IPS DF 4.7 (cell line): ENCODE data around the gene GP1BB.
"Not testable (repeated sequence)": the region's sequence is repeated elsewhere in the genome, so short reads cannot be mapped to it uniquely, and the experiment has no call there.

Experiments used
- DNase-seq: peaks from one replicate; pipeline ENCODE4 v3.0.0-alpha.2; 2013; ENCODE audit warnings: low spot score; ENCODE audit errors: extremely low read depth

Gene GP1BB

DNA sequence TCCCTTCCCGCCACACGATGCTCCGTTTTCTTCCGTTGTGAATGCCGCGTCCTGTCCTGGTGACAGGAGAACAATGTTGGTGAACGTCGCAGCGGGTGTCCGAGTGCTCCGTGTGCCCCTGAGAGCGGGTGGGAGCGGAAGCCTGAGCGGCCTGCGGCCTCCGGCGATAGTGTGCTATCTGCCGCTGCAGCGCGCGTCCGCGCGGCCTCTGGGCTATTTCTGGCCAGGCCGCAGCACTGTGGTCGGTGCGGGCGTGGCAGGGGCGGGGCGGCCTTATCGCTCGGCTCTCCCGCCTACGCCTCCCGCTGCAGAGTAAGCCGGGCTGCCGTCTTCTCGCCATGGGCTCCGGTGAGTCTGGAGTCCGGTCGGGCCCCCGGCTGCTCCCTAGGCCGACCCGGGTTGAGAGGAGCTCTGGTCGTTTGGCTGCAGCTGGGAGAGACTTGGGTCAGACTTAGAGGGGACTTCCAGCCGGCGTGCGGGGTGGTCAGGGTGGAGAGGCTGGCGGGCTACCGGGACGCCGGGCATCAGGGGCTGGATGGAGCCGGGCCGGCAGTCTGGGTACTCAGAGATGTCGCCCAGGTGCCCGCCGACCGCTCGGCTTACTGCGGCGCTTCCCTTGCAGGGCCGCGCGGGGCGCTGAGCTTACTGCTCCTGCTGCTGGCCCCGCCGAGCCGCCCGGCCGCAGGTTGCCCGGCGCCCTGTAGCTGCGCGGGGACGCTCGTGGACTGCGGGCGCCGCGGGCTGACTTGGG is at the start of gene GP1BB:
Gene GP1BB (plus strand): TSS at position 308 of the 751 bp plus-strand sequence. CDS start 31 bp downstream, at position 339.
- no peak for DNase-seq

DNA sequence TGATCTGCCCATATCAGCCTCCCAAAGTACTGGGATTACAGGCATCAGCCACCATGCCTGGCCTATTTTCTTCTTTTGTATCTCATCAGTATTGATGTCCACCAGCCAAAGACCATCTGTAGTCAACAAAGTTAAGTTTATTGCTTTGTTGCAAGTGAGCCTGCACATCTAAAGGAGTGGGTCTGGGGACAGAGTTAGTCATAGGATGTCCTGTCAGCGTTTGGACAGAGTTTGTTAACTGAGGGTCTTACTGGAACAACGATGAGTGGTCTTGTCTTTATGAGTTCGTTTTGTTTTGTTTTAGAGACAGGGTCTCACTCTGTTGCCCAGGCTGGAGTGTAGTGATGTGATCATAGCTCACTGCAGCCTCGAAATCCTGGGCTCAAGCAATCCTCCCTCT is 49.7 kb upstream of the GP1BB start:
- no peak for DNase-seq

DNA sequence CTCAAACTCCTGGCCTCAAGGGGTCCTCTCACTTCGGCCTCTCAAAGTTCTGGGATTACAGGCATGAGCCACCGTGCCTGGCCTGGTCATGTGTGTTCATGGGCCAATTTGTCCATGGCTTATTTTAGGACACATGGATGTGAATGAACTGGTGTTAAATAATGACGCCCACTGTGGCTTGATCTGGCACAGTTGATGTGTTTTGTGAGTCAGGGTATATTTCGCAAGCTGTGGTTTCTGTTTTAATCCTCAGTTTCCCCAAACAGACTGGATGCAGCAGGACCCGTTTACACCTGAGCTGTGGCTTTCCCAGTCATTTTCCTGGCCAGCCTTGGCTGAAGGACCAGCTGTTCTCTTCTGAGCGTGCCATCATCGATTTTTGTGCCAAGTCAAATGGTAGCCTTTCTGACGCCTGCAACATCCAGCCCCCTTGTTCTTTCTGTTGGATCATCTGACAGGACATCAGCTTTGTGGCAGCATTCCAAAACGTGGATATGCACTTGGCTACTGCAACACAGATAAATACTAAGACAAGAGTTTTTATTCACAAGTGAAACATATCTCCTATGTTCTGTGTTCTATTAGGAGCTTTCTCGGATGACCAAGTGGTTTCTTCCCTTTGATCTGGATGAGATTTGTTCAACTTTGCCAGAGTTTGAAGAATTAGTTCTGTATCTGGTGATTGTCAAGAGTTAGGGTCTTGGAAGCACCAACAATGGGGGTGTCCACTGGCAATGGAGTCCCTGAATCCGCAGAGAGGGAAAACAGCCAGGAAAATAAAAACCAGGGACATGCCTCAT is 49.0 kb upstream of the GP1BB start:
- no peak for DNase-seq

DNA sequence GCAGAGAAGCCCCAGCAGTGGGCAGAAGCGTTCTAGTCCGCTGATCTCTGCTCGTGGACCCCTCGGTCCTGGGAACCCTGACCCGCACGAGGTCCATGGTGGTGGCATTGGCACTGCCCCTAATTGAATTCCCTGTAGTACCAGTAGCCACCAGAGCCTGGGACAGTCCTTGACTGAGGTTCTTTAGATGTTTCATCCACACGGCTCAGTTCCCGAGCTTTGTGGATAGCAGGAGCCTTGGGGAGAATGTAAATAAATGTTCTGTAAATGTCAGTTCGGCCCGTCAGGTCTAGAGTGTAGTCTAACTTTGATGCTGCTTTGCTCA is 48.4 kb upstream of the GP1BB start:
- no peak for DNase-seq

DNA sequence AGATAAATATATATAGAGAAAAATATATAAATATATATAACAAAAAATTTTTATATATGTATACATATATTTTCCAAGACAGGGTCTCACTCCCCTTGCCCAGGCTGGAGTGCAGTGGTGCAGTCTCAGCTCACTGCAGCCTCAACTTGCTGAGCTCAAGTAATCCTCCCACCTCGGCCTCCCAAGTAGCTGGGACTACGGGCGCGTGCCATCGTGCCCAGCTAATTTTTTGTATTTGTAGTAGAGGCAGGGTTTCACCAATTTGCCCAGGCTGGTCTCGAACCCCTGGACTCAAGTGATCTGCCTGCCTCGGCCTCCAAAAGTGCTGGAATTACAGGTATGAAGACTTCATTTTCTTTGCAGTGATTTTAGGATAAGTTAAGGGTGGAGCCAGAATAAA is 47.9 kb upstream of the GP1BB start:
- DNase-seq: no peak

DNA sequence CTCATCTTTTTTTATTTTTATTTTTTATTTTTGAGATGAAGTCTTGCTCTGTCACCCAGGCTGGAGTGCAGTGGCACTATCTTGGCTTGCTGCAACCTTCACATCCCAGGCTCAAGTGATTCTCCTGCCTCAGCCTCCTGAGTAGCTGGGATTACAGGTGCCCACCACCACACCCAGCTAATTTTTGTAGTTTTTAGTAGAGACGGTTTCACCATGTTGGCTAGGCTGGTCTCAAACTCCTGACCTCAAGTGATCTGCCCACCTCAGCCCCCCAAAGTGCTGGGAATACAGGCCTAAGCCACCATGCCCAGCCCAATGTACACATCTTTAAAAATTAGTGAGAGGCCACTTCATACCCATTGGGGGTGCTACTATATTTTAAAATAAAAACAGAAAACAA is 46.9 kb upstream of the GP1BB start:
- DNase-seq: not testable (repeated sequence)

DNA sequence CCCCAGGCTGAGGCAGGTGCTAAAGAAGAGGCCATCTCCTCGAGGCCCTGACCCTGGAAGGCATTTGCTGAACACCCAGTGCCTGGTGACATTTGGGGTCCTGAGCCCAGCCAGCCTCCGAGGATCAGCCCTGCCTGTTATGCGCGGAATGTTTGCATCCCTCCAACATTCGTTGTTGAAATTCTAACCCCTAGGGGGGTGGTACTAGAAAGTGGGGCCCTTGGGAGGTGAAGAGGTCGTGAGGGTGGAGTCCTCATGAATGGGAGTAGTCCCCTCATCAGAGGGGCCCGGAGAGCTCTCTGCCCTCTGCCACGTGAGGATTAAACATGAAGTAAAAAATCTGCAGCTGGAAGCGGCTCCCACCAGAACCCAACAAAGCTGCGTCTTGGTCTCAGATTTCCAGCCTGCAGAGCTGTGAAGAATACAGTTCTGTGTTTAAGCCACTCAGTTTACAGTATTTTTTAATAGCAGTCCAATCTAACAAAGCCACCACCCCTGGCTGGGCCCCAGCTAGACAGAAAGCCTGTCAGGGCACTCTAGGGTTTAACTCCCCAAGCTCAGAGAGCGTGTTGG is 44.3 kb upstream of the GP1BB start:
- DNase-seq: no peak

DNA sequence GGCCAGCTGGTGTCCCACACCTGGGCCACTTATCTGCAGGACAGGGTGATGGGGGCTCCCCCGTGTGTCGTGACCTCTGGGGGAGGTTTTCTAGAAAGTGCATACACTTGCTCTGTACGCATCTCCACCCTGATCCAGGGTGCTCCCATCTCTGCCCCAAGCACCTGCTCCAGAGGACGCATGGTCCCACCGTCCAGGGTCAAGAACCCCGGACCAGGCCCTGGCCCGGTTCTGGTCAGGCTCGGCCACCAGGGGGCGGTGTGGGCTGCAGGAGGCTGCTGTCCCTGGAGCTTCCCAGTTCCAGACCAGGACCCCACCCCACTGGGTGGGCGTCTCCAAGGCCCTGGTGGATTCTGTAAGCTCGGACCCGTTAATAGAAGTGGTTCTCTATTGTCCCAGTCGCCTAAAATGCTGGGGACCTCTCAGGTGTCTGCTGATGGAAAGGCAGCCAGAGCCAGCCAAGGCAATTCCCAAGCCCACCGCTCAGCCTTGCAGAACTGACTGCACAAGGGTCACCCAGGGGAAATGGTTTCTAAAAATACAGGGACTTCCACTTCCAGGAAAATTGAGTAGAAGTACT is 43.7 kb upstream of the GP1BB start:
- no peak for DNase-seq

DNA sequence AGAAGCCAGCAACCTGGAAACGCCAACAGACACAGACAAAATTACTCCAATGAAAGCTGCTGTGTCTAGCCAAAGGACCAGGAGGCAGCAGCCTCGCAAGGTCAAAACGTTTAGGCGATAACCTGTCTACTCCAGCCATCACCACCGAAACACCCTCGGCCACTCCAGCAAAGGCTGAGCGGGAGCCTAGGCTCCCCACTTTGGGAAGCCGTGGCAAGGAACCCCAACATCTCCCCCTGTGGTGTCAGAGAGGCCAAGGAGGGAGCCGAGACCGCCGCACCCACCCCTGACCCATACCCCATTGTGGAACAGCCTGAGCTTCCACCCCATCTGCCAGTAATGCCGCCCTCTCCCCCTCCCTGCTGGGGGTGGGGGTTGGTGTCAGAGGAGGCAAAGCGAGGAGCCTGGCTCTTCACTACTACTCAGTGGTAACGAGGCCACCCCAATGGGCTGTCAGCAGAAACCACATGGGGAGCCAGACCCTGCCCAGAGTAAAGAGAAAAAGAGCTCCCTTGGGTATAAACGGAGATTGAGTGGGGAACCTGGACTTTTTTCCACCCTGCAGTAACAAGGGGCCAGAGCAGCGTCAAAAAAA is 43.0 kb upstream of the GP1BB start:
- DNase-seq: no peak

DNA sequence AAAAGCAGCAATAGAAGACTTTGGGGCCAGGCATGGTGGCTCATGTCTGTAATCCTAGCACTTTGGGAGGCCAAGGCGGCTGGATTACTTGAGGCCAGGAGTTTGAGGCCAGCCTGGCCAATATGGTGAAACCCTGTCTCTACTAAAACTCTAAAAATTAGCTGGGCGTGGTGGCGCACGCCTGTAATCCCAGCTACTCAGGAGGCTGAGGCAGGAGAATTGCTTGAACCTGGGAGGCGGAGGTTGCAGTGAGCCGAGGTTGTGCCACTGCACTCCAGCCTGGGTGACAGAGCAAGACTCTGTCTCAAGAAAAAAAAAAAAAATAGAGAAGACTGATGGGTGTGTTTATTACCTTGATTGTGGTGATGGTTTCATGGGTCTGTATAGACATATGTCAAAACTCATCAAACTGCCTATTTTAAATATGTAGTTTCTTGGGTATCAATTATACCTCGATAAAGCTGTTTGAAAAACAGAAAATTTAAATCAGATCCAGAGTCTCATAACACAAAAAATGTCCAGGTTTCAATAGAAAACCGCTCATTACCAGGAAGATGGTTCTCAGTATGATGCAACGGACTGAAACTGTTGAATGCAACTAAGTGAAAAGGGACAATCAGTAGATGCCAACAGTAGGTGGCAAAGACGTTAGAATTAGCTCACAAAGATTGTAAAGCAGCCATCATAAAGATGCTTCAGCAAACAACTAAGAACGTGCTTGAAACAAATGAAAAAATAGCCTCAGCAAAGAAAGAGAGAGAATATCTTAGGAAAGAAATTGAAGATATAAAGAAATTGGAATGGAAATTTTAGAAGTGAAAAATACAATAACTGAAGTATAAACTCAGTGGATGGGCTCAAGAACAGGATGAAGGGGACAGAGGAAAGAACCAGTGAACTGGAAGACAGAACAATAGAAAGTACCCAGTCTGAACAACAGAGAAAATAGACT is 42.2 kb upstream of the GP1BB start:
- no peak for DNase-seq

DNA sequence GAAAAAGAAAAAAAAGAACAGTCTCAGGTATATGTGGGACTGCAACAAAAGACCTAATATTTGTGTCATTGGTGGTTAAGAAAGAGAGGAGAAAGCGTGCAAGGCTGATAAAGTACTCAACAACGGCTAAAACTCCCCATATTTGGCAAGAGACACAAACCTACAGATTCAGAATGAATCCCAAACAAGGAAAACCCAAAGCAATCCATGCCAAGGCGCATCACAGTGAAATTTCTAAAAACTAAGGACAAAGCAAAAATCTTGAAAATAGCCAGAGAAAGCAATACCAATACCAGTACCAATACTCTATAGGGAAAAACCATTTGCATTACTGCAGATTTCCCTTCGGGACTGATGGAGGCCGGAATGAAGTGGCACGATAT is 41.5 kb upstream of the GP1BB start:
- DNase-seq: no peak

DNA sequence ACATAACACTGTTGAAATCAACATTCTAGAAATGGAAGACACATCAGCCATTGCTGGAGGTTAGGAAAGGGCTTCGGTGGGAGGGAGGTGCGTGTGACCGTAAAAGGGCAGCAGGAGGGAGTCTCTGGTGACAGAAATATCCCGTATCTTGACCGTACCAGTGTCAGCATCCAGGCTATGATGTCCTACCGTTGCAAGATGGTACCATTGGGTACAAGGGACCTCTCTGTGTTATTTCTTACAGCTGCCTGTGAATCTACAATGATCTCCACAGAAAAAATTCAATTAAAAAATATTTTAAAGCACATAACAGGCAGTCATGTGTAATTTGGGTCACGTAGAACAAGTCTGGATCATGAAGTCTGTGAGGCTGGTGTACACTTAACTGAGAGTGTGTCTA is 36.4 kb upstream of the GP1BB start:
- no peak for DNase-seq

DNA sequence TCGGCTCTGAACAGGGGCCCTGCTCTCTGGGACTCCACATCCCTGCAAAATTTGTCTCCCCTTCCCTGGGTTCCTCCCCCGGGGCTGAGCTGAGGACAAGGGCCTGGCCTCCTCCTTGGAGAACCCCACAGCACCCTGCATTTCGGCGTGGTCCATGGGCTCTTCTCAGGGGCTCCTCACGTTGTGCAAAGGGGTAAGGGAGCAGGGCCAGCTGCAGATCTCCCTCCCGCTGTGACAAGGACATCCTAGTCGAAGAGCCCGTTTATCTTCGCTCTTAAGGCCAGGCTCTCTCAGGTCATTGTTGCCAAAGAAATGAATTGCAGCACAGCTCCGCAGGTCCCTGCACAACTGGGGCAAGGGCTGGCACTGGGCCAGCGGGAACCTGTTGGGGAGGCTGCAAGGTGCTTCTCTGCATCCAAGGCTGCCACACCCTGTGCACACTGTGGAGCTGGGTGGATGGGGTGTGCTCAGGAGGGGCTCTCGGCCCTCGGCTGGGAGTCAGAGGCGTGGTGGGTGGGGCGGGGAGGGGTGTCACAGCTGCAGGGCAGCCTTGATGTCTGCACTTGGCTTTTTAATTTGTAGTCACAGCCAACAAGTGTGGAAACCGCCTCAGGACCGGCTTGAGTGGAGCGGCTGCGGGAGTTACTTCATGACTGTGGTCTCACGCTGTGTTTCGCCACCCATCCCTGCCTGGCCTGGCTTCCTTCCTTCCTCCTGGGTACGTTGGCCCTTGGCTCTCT is 35.6 kb upstream of the GP1BB start:
- DNase-seq: no peak

DNA sequence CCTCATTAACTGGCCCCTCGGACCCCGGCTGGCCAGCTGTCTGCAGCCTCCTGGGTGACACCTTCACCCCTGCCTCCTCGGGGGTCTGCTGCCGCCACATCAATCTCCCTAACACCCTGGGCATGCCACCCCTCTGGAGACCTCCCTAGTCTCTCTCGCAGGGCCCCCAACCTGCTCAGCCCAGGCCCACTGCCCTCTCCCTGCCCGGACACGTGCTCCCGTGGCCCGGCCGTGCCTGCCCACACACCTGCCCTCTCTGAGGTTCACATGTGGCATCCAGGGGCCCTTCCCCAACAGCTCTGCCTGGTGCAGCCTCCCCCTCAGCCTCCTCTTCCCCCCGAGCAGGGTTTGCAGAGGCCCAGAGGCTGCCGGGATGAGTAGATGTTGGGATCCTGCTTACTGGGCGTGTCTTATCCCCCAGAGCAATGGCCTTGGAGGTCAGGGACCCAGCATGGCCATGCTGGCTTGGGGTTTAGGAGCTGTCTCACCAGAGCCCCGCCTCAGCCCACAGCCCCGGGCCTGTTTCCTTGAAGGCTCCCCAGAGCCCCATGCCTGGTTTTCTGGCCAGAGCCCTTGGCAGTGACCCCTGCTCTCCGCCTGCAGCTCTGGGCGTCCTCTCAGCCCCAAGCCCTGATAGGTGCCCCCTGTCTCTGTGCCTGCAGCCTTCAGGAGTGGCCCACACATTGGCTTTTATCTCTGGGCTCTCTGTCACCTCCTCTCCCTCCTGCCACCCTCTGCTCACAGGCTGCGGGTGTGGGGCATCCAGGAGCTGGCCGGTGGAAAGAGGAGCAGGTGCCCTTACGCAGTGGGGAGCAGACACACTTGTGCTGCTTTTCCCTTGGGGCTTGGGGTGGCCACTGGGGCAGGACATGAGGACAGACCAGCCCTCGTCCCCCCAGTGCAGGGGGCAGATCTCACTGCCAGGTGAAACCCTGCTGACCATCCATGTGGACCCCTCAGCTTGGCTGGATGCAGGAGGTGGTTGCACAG is 34.7 kb upstream of the GP1BB start:
- DNase-seq: no peak

DNA sequence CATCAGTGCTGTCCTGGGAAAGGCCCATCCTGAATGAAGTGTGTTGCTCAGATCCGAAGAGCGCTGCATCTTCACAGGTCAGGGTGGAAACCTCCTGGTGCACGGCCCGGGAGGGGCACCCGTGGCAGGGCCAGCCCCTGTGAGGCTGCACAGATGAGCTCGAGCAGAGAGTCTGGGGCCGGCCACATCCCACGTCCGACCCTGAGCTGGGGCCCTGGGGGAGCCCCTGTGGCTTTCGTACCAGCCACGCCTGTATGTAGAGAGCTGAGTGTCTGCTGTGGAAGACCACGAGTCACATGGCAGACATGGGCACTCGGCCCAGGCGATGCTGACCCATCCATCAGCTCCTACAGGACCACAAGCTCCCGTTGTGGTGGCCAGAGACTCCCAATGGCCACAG is 33.9 kb upstream of the GP1BB start:
- no peak for DNase-seq

DNA sequence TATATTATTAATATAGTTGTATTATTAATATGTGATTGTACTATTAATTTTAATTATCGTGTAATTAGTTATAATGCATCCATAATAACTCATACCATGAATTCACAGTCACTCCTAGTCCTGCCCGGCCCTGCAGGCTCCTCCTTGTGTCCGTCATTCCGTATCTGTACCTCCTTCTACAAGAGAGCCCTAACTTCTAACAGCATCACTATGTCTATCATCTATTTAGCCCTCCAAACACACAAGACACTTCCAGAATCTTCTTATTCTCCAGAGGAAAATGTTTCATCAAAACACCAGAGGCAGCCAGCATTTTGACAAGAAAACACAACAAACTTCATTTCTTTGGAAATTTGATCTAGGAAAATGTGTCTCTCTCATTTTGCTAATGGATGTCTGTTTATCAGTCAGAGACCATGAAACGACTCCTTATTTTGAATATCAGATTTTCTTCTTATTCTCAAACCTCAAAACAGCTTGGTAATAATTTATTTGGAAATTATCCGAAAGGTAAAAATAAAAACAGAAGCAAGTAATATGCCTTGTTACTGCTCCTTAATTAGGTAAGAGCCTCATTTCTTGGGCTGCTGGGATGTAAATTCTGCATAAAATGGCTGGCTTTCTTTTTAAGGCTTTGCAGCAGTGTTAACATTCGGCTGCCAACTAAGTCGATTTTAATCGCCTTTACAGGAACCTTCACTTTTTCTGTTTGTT is 32.2 kb upstream of the GP1BB start:
- DNase-seq: no peak

DNA sequence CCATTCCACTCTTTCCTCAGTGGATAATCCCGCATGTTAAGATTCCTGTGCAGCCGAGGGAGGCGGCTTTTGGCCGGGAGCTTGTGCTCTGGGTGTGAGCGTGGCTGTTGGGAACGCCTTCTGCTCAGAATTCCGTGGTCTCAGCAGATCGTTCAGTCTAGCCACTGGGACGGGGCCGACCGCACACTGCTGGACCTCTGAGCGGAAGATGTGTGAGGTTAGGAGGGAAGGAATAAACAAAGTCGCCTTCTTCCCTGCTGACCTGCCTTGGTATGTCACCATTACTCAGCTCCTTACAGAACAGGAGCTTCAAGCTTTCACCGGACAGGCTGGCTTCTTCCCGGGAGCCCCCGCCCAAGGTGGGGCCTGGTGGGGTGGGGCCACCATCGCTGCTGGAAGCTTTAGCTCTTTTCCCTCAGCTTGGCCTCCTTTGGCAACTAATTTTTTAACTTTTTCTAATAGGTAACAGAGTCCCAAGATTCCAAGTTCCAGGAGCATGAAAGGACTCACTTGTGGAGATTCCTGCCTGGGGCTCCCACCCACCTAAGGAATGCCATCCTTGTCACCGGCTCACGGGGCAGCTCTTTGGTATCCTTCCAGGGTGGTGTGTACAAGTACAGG is 31.5 kb upstream of the GP1BB start:
- DNase-seq: no peak

DNA sequence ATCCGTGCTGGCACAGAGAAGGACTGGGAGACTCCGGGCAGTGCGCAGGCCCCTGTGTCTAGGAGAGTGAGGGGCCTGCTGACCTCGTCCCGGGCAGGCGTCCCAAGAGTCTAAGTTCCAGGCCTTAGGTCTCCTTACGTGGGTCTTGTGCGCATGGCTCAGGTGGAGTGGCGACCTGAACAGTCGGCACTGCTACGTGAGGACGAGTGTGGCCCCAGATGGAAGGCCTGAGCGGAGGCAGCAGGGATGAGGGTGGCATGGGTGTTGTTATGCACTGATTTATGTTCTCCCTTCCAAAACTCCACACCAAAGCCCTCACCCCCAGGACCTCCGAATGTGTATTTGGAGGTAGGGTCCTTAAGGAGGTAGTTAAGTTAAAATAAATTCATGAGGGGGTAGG is 29.8 kb upstream of the GP1BB start:
- no peak for DNase-seq
